IMR-90 (cell line): ENCODE results near the gene RSL1D1. TPM values are rescaled to one million over a fixed set of nuclear protein-coding genes. Genes with fewer than 3 reads are reported as not detected.
A peak's percentile ranks its signal among the peaks of the same experiment; 100 is the strongest.

Experiments
- ATAC-seq: fragments of 200-7000 bp; cut with Tn5 transposase; 2 replicates; pipeline ENCODE4 v1.9.1; 2020; ENCODE audit warnings: low read depth, mild to moderate bottlenecking, moderate library complexity
- BruUV-seq: library from RNA; stranded (reverse); fragments of 400-500 nt; replicated peaks from 2 replicates; lab custom pipeline; 2021; lab: Mats Ljungman, UMichigan
- CTCF ChIA-PET: fragments of 300-600 bp; formaldehyde crosslinking; extraction: SDS; loops from one replicate; lab custom pipeline; 2021; ENCODE audit warnings: antibody characterized with exemption; lab: Yijun Ruan, JAX
- POLR2A ChIA-PET: fragments of 300-600 bp; sonication (Branson Sonifier 250); formaldehyde crosslinking; loops from one replicate; lab custom pipeline; 2022; ENCODE audit warnings: antibody characterized with exemption; ENCODE audit not compliant: unreplicated experiment; lab: Charles Lee
- DNase-seq: peaks from one replicate; pipeline ENCODE4 v3.0.0; 2013
- H2AFZ ChIP-seq: replicated peaks from 2 replicates; pipeline ENCODE3; 2013; ENCODE audit warnings: low read length, mild to moderate bottlenecking; ENCODE audit not compliant: poor library complexity
- H2AK5ac ChIP-seq: 2 replicates; pipeline ENCODE4 v1.6.1; 2013; ENCODE audit warnings: low read depth, low read length, inconsistent platforms
- H2AK9ac ChIP-seq: replicated peaks from 2 replicates; pipeline ENCODE3; 2013; ENCODE audit warnings: mild to moderate bottlenecking, low read depth, low read length, moderate library complexity; ENCODE audit not compliant: poor library complexity
- H2BK120ac ChIP-seq: 2 replicates; pipeline ENCODE4 v1.6.1; 2013; ENCODE audit warnings: low read depth, low read length, inconsistent platforms
- H2BK15ac ChIP-seq: 3 replicates; pipeline ENCODE4 v1.6.1; 2013; ENCODE audit warnings: low read depth, low read length, inconsistent platforms
- H2BK20ac ChIP-seq: 2 replicates; pipeline ENCODE4 v1.6.1; 2013; ENCODE audit warnings: low read depth, mild to moderate bottlenecking, inconsistent platforms, low read length, moderate library complexity
- H2BK5ac ChIP-seq: 2 replicates; pipeline ENCODE4 v1.6.1; 2013; ENCODE audit warnings: mild to moderate bottlenecking, low read depth, low read length, inconsistent platforms; ENCODE audit not compliant: poor library complexity, severe bottlenecking
- H3K14ac ChIP-seq: replicated peaks from 2 replicates; pipeline ENCODE4 v1.6.1; 2013; ENCODE audit warnings: low read depth, low read length, inconsistent platforms
- H3K18ac ChIP-seq: 2 replicates; pipeline ENCODE4 v1.6.1; 2013; ENCODE audit warnings: low read depth, low read length, control low read depth
- H3K23ac ChIP-seq: 2 replicates; pipeline ENCODE4 v1.6.1; 2013; ENCODE audit warnings: low read depth, low read length, inconsistent platforms
- H3K27ac ChIP-seq: 2 replicates; pipeline ENCODE4 v1.5.1; 2013; ENCODE audit warnings: mild to moderate bottlenecking, control low read depth, low read length; ENCODE audit not compliant: insufficient read depth
- H3K27me3 ChIP-seq: 2 replicates; pipeline ENCODE4 v1.6.1; 2013; ENCODE audit warnings: low read length; ENCODE audit not compliant: control insufficient read depth, insufficient read depth
- H3K36me3 ChIP-seq: 2 replicates; pipeline ENCODE4 v1.6.1; 2013; ENCODE audit warnings: low read length, mixed read lengths; ENCODE audit not compliant: control insufficient read depth, insufficient read depth
- H3K4ac ChIP-seq: 2 replicates; pipeline ENCODE4 v1.6.1; 2013; ENCODE audit warnings: low read depth, low read length, inconsistent platforms
- H3K4me1 ChIP-seq: 2 replicates; pipeline ENCODE4 v1.6.1; 2013; ENCODE audit warnings: low read length, mixed read lengths; ENCODE audit not compliant: control insufficient read depth, insufficient read depth
- H3K4me2 ChIP-seq: 2 replicates; pipeline ENCODE4 v1.6.1; 2013; ENCODE audit warnings: low read depth, mild to moderate bottlenecking, control low read depth, low read length, moderate library complexity
- H3K4me3 ChIP-seq: 2 replicates; pipeline ENCODE4 v1.5.1; 2013; ENCODE audit warnings: low read depth, mild to moderate bottlenecking, control low read depth, low read length, moderate library complexity; ENCODE audit not compliant: insufficient read depth
- H3K56ac ChIP-seq: 2 replicates; pipeline ENCODE4 v1.6.1; 2013; ENCODE audit warnings: low read length, inconsistent platforms; ENCODE audit not compliant: insufficient read depth; ENCODE audit errors: extremely low read depth
- H3K79me1 ChIP-seq, 2 experiments: 2 replicates each; pipeline ENCODE4 v1.6.1; 2013; ENCODE audit warnings: low read length in 2 of 2, inconsistent platforms in 1 of 2, low read depth in 1 of 2
- H3K9ac ChIP-seq: 2 replicates; pipeline ENCODE4 v1.6.1; 2013; ENCODE audit warnings: low read depth, low read length, control low read depth
- H3K9me1 ChIP-seq: 2 replicates; pipeline ENCODE4 v1.6.1; 2013; ENCODE audit warnings: low read length, inconsistent platforms; ENCODE audit not compliant: insufficient read depth
- H3K9me3 ChIP-seq: 2 replicates; pipeline ENCODE4 v1.6.1; 2013; ENCODE audit warnings: low read length; ENCODE audit not compliant: control insufficient read depth, insufficient read depth
- H4K20me1 ChIP-seq: 2 replicates; pipeline ENCODE4 v1.6.1; 2013; ENCODE audit warnings: low read length, inconsistent platforms; ENCODE audit not compliant: insufficient read depth
- H4K5ac ChIP-seq: 2 replicates; pipeline ENCODE4 v1.6.1; 2013; ENCODE audit warnings: mild to moderate bottlenecking, low read depth, low read length, control low read depth
- H4K8ac ChIP-seq, 2 experiments: 2 replicates each; pipeline ENCODE4 v1.6.1; 2013; ENCODE audit warnings: low read depth in 2 of 2, low read length in 2 of 2, control low read depth in 1 of 2, inconsistent platforms in 1 of 2
- H4K91ac ChIP-seq: 2 replicates; pipeline ENCODE4 v1.6.1; 2013; ENCODE audit warnings: low read depth, low read length, inconsistent platforms; ENCODE audit not compliant: insufficient read depth
- BHLHE40 ChIP-seq: fragments of 150-350 bp; IDR thresholded peaks from 2 replicates; pipeline ENCODE4 v1.6.1; 2016; ENCODE audit warnings: mild to moderate bottlenecking, low read depth, low read length
- CEBPB ChIP-seq: IDR thresholded peaks from 2 replicates; pipeline ENCODE4 v1.6.1; 2012; ENCODE audit warnings: low read depth, low read length, improper control_type of control experiment
- CHD1 ChIP-seq: IDR thresholded peaks from 2 replicates; pipeline ENCODE4 v1.6.1; 2012; ENCODE audit warnings: low read depth, low read length, improper control_type of control experiment
- FOS ChIP-seq: fragments of 150-350 bp; IDR thresholded peaks from 2 replicates; pipeline ENCODE4 v1.6.1; 2016; ENCODE audit warnings: low read depth, low read length
- MAFK ChIP-seq: IDR thresholded peaks from 2 replicates; pipeline ENCODE4 v1.6.1; 2012; ENCODE audit warnings: low read depth, low read length, improper control_type of control experiment
- MAZ ChIP-seq: IDR thresholded peaks from 2 replicates; pipeline ENCODE4 v1.6.1; 2012; ENCODE audit warnings: low read depth, mild to moderate bottlenecking, low read length, improper control_type of control experiment, moderate library complexity, borderline replicate concordance
- MXI1 ChIP-seq: IDR thresholded peaks from 2 replicates; pipeline ENCODE4 v1.6.1; 2012; ENCODE audit warnings: low read depth, mild to moderate bottlenecking, low read length, moderate library complexity, borderline replicate concordance
- NFE2L2 ChIP-seq: fragments of 150-350 bp; IDR thresholded peaks from 2 replicates; pipeline ENCODE4 v1.6.1; 2016; ENCODE audit warnings: low read depth, mild to moderate bottlenecking, low read length
- POLR2A ChIP-seq: IDR thresholded peaks from 2 replicates; pipeline ENCODE4 v1.6.1; 2012; ENCODE audit warnings: mild to moderate bottlenecking, low read depth, low read length
- RAD21 ChIP-seq: IDR thresholded peaks from 2 replicates; pipeline ENCODE4 v1.6.1; 2012; ENCODE audit warnings: low read length, improper control_type of control experiment
- RCOR1 ChIP-seq: IDR thresholded peaks from 2 replicates; pipeline ENCODE4 v1.6.1; 2012; ENCODE audit warnings: mild to moderate bottlenecking, low read length, improper control_type of control experiment; ENCODE audit not compliant: insufficient replicate concordance
- RFX5 ChIP-seq: IDR thresholded peaks from 2 replicates; pipeline ENCODE4 v1.8.0; 2012; ENCODE audit warnings: low read depth, mild to moderate bottlenecking, low read length, moderate library complexity
- SMC3 ChIP-seq: fragments of 150-350 bp; IDR thresholded peaks from 2 replicates; pipeline ENCODE4 v1.6.1; 2016; ENCODE audit warnings: low read depth, mild to moderate bottlenecking, antibody characterized with exemption, low read length, moderate library complexity
- WGBS, 2 experiments: methylation state at CpG; one replicate each; pipeline versions ENCODE4 v1.1.5 to v1.1.7; 2013; ENCODE audit warnings: missing lambda C conversion rate in 2 of 2; ENCODE audit not compliant: insufficient read length in 1 of 2; ENCODE audit errors: extremely low coverage in 2 of 2; 5-methylcytosine and 5-hydroxymethylcytosine counted together
- dilution Hi-C: fragments of 300-500 bp; cut with HindIII; formaldehyde crosslinking; loops from one replicate; pipeline ENCODE4 v1.14.3; 2018; ENCODE audit warnings: low sequenced_read_pairs; ENCODE audit not compliant: unreplicated experiment
- in situ Hi-C: fragments of 300-500 bp; cut with MboI; formaldehyde crosslinking; loops from 3 replicates; pipeline ENCODE4 v1.14.3; 2019; ENCODE audit warnings: low sequenced_read_pairs, inconsistent platforms, mixed read lengths
- intact Hi-C: fragments of 100-400 bp; cut with micrococcal nuclease; formaldehyde crosslinking; loops from 2 replicates; pipeline ENCODE4 v1.10.0; 2022
- polyA plus RNA-seq, 3 experiments: library from polyadenylated mRNA; depleted of rRNA; stranded (reverse); fragments of >200 nt; gene quantifications; 2 replicates each; pipeline ENCODE4 v1.2.3, GENCODE V29; 2012; ENCODE audit warnings: low replicate concordance in 1 of 3
- total RNA-seq: library from RNA; depleted of rRNA; stranded (reverse); fragments of >200 nt; gene quantifications from 2 replicates; pipeline ENCODE4 v1.2.3, GENCODE V29; 2012
- TF ChIP-seq, protein P1 (sequence below): conservative IDR thresholded peaks from 2 replicates; pipeline ENCODE4 v1.5.1; 2012; ENCODE audit warnings: mild to moderate bottlenecking, low read depth, low read length, improper control_type of control experiment
- TF ChIP-seq, protein P2 (sequence below): fragments of 150-350 bp; IDR thresholded peaks from 2 replicates; pipeline ENCODE4 v1.6.1; 2017; ENCODE audit warnings: mild to moderate bottlenecking, antibody characterized with exemption, low read length, low read depth
- TF ChIP-seq, protein P3 (sequence below): fragments of 150-350 bp; IDR thresholded peaks from 2 replicates; pipeline ENCODE4 v1.6.1; 2016; ENCODE audit warnings: low read depth, mild to moderate bottlenecking, low read length, moderate library complexity, borderline replicate concordance

RSL1D1 gene
- total and polyA plus RNA-seq, 2 of the 4 experiments (the other 2 are of a cell fraction): 63.8 to 77.4 TPM

DNA sequence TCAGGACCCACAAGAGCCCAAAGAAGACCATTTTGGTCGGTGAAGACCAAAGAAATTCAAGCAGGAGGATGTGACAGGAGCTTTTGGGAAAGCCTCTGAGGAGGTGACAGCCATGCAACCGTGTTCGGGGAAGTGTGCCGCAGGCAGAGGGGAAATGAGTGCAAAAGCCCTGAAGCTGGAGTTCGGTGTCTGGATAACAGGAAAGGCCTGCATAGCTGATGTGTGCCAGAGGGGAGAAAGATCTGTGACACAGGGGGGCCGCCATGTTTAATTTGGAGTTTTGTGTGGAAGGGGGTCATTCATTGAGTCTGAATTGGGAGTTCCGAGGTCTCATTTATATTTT lies 53.4 kb downstream of the RSL1D1 start:
- H3K9me3 ChIP-seq: no peaks in the 10 kb centered on the region
- POLR2A ChIA-PET: interaction anchor here (1.0 to 1.1 kb wide), 2 partner anchors 62 to 211 kb away, joined by 3 to 5 read pairs; no protein-coding TSS in a partner anchor
- peak overlapping the region; percentile 83 for H3K56ac ChIP-seq
- peak overlapping the region; percentile 89 for H2AFZ ChIP-seq
- H3K4me3 ChIP-seq: peak overlapping the region; percentile 73
- H3K18ac ChIP-seq: peak overlapping the region; percentile 71; the same call in 1 of the 2 replicates
- peak overlapping the region; percentile 97 for H2AK9ac ChIP-seq
- CTCF ChIA-PET: interaction anchor here (0.9 to 1.6 kb wide), 7 partner anchors 11 to 37 kb away, joined by 3 to 8 read pairs (median 5); no protein-coding TSS in a partner anchor
- peak overlapping the region; percentile 87 for H3K14ac ChIP-seq
- no peak for DNase-seq
- H3K36me3 ChIP-seq: peaks cover 3% of the 10 kb centered on the region
- WGBS, 2 experiments: 10% methylated on average over 6 of the region's 7 CpGs; no CpG with 5 or more reads in 1 of the 2 experiments
- peaks cover 31% of the 10 kb centered on the region for H4K20me1 ChIP-seq
- peak overlapping the region; percentile 95 for H3K23ac ChIP-seq
- H3K9ac ChIP-seq: peak overlapping the region; percentile 98
- dilution Hi-C loops: no loop called here
- no peak overlapping the region for H2BK20ac ChIP-seq
- no TSS peak for BruUV-seq
- peak overlapping the region; percentile 94 for H3K4me2 ChIP-seq
- H3K27ac ChIP-seq: peak overlapping the region; percentile 95
- peak overlapping the region; percentile 70 for H2BK120ac ChIP-seq
- peaks cover 25% of the 10 kb centered on the region for H3K9me1 ChIP-seq
- peaks cover 23% of the 10 kb centered on the region for H3K4me1 ChIP-seq
- no peak for ATAC-seq
- peaks cover 20 to 77% of the 10 kb centered on the region in 2 experiments for H3K79me1 ChIP-seq
- H4K91ac ChIP-seq: peak overlapping the region; percentile 72
- H2BK15ac ChIP-seq: no peak overlapping the region
- H4K8ac ChIP-seq: peak overlapping the region; percentile 75 to 96
- intact Hi-C loops: no loop called here
- peak overlapping the region; percentile 81 for H4K5ac ChIP-seq
- H3K27me3 ChIP-seq: no peaks in the 10 kb centered on the region
- in situ Hi-C loops: no loop called here
- H2AK5ac ChIP-seq: peak overlapping the region; percentile 64; the same call in 1 of the 2 replicates
- TF ChIP-seq SMC3: no peak
- no peak for TF ChIP-seq MAZ
- no peak for TF ChIP-seq CEBPB
- TF ChIP-seq FOS: no peak
- no peak for TF ChIP-seq NFE2L2
- no peak for TF ChIP-seq RFX5
- TF ChIP-seq POLR2A: no peak
- no peak for TF ChIP-seq RAD21
- no peak for TF ChIP-seq BHLHE40
- TF ChIP-seq, protein P1, sequence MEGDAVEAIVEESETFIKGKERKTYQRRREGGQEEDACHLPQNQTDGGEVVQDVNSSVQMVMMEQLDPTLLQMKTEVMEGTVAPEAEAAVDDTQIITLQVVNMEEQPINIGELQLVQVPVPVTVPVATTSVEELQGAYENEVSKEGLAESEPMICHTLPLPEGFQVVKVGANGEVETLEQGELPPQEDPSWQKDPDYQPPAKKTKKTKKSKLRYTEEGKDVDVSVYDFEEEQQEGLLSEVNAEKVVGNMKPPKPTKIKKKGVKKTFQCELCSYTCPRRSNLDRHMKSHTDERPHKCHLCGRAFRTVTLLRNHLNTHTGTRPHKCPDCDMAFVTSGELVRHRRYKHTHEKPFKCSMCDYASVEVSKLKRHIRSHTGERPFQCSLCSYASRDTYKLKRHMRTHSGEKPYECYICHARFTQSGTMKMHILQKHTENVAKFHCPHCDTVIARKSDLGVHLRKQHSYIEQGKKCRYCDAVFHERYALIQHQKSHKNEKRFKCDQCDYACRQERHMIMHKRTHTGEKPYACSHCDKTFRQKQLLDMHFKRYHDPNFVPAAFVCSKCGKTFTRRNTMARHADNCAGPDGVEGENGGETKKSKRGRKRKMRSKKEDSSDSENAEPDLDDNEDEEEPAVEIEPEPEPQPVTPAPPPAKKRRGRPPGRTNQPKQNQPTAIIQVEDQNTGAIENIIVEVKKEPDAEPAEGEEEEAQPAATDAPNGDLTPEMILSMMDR: no peak
- TF ChIP-seq RCOR1: no peak
- TF ChIP-seq, protein P2, sequence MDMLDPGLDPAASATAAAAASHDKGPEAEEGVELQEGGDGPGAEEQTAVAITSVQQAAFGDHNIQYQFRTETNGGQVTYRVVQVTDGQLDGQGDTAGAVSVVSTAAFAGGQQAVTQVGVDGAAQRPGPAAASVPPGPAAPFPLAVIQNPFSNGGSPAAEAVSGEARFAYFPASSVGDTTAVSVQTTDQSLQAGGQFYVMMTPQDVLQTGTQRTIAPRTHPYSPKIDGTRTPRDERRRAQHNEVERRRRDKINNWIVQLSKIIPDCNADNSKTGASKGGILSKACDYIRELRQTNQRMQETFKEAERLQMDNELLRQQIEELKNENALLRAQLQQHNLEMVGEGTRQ: no peak
- no peak for TF ChIP-seq MXI1
- no peak for TF ChIP-seq CHD1
- TF ChIP-seq MAFK: no peak
- TF ChIP-seq, protein P3, sequence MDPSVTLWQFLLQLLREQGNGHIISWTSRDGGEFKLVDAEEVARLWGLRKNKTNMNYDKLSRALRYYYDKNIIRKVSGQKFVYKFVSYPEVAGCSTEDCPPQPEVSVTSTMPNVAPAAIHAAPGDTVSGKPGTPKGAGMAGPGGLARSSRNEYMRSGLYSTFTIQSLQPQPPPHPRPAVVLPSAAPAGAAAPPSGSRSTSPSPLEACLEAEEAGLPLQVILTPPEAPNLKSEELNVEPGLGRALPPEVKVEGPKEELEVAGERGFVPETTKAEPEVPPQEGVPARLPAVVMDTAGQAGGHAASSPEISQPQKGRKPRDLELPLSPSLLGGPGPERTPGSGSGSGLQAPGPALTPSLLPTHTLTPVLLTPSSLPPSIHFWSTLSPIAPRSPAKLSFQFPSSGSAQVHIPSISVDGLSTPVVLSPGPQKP: no peak
- H2BK5ac ChIP-seq: peak overlapping the region; percentile 83
- peak overlapping the region; percentile 95 for H3K4ac ChIP-seq
